Fibroblast of gingiva (primary cell): ENCODE measurements around the gene MYL1.

Experiments
- DNase-seq: peaks from one replicate; pipeline ENCODE4 v3.0.0-alpha.2; 2011; ENCODE audit warnings: low read depth

MYL1 gene

GRCh38 chr2:210315015-210315788, at the start of gene MYL1:
TSS of gene MYL1 (minus strand) at chr2:210315174. CDS start at chr2:210315042, 132 bp downstream.
- no peak for DNase-seq

- no peak for DNase-seq
Observed at GRCh38 chr2:210363876-210364275, 48.9 kb upstream of the MYL1 start.

- no peak for DNase-seq
Observed at GRCh38 chr2:210363261-210363660, 48.3 kb upstream of the MYL1 start.

- no peak for DNase-seq
Observed at GRCh38 chr2:210360412-210360811, 45.4 kb upstream of the MYL1 start.

GRCh38 chr2:210356944-210357343, 42.0 kb upstream of the MYL1 start:
- no peak for DNase-seq

- no peak for DNase-seq
Observed at GRCh38 chr2:210337159-210337558, 22.2 kb upstream of the MYL1 start.

GRCh38 chr2:210324906-210325305, 9.9 kb upstream of the MYL1 start:
- no peak for DNase-seq

- DNase-seq, result no peak
Observed at GRCh38 chr2:210324458-210324857, 9.5 kb upstream of the MYL1 start.

GRCh38 chr2:210323003-210323402, 8.0 kb upstream of the MYL1 start:
- DNase-seq, result no peak

GRCh38 chr2:210318891-210319290, 3.9 kb upstream of the MYL1 start:
- DNase-seq, result no peak

GRCh38 chr2:210318486-210318885, 3.5 kb upstream of the MYL1 start:
- DNase-seq, result no peak

GRCh38 chr2:210310550-210310949, 4.4 kb downstream of the MYL1 start:
- DNase-seq, result no peak

- no peak for DNase-seq
Observed at GRCh38 chr2:210309548-210310233, 5.3 kb downstream of the MYL1 start.

GRCh38 chr2:210303498-210303897, 11.5 kb downstream of the MYL1 start:
- DNase-seq, result no peak

GRCh38 chr2:210302326-210302725, 12.6 kb downstream of the MYL1 start:
- DNase-seq, result no peak

- no peak for DNase-seq
Observed at GRCh38 chr2:210299866-210300373, 15.1 kb downstream of the MYL1 start.

- DNase-seq, result no peak
Observed at GRCh38 chr2:210288408-210288807, 26.6 kb downstream of the MYL1 start.

GRCh38 chr2:210287301-210287700, 27.7 kb downstream of the MYL1 start:
- no peak for DNase-seq

- no peak for DNase-seq
Observed at GRCh38 chr2:210286123-210286680, 28.8 kb downstream of the MYL1 start.

- no peak for DNase-seq
Observed at GRCh38 chr2:210277133-210277532, 37.8 kb downstream of the MYL1 start.

GRCh38 chr2:210271300-210271699, 43.7 kb downstream of the MYL1 start:
- no peak for DNase-seq

- no peak for DNase-seq
Observed at GRCh38 chr2:210269148-210269547, 45.8 kb downstream of the MYL1 start.

GRCh38 chr2:210268281-210268680, 46.7 kb downstream of the MYL1 start:
- no peak for DNase-seq
